ENCODE measurements around the gene DDX31. TPM values are rescaled to one million over a fixed set of nuclear protein-coding genes. Genes with fewer than 3 reads are reported as not detected.

Gene DDX31
- total RNA-seq, 1 donor from 2014 or later, result 4.4 TPM

DNA sequence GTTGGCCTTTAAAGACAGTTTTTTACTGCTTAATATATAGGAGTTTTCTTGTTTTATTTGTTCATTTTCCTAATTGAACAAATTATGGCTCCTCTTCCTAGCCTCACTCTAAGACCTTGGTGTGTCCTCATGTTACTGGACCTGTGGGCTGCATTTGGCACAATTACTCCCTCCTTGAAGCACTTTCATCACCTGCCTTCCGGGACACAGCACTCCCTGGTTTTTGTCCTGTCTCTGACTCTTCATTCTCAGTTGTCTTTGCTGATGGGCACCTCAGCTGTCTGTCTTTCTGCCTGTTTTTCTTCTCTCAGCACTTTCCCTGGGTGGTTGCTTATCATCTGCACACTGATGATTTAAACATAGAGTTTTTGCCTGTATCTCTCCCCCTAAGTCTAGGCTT is 14.1 kb upstream of the DDX31 start:
- DNase-seq, result no peak
- Histone ChIP-seq H3K9me3 (replicated peaks) (no peaks in the 10 kb centered on the region), H3K4me1 (peaks cover 15% of the 10 kb centered on the region), H3K4me3 (no peak overlapping the region), H3K27me3 (ENCODE audit: low read depth) (no peaks in the 10 kb centered on the region), H3K27ac (replicated peaks) (no peak overlapping the region), H3K36me3 (peaks cover 79% of the 10 kb centered on the region)
- intact Hi-C loops (cut with micrococcal nuclease), result no loop called here
- TF ChIP-seq, protein P1, sequence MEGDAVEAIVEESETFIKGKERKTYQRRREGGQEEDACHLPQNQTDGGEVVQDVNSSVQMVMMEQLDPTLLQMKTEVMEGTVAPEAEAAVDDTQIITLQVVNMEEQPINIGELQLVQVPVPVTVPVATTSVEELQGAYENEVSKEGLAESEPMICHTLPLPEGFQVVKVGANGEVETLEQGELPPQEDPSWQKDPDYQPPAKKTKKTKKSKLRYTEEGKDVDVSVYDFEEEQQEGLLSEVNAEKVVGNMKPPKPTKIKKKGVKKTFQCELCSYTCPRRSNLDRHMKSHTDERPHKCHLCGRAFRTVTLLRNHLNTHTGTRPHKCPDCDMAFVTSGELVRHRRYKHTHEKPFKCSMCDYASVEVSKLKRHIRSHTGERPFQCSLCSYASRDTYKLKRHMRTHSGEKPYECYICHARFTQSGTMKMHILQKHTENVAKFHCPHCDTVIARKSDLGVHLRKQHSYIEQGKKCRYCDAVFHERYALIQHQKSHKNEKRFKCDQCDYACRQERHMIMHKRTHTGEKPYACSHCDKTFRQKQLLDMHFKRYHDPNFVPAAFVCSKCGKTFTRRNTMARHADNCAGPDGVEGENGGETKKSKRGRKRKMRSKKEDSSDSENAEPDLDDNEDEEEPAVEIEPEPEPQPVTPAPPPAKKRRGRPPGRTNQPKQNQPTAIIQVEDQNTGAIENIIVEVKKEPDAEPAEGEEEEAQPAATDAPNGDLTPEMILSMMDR (IDR thresholded peaks at IDR 0.05; ENCODE audit: borderline replicate concordance), result no peak

GRCh38 chr9:132681561-132681960 is 11.8 kb upstream of the DDX31 start:
- Histone ChIP-seq H3K4me3 (no peak overlapping the region), H3K27ac (replicated peaks) (no peak overlapping the region), H3K36me3 (peaks cover 67% of the 10 kb centered on the region), H3K27me3 (ENCODE audit: low read depth) (no peaks in the 10 kb centered on the region), H3K9me3 (replicated peaks) (no peaks in the 10 kb centered on the region), H3K4me1 (peaks cover 15% of the 10 kb centered on the region)
- DNase-seq, result no peak
- intact Hi-C loops (cut with micrococcal nuclease), result no loop called here
- TF ChIP-seq, protein P1 (IDR thresholded peaks at IDR 0.05; ENCODE audit: borderline replicate concordance), result no peak

GRCh38 chr9:132679946-132680625 is 10.3 kb upstream of the DDX31 start:
- TF ChIP-seq, protein P1 (IDR thresholded peaks at IDR 0.05; ENCODE audit: borderline replicate concordance), result no peak

DNA sequence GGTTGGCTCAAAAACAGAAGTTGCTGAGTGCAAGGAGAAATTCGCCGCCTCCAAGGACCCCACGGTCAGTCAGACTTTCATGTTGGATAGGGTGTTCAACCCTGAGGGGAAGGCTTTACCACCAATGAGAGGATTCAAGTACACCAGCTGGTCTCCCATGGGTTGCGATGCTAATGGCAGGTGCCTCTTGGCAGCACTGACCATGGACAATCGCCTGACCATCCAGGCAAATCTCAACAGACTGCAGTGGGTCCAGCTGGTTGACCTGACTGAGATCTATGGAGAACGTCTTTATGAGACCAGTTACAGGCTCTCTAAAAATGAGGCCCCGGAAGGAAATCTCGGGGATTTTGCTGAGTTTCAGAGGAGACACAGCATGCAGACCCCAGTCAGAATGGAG is 8.2 kb upstream of the DDX31 start:
- intact Hi-C loops (cut with micrococcal nuclease), result no loop called here
- peaks cover 22% of the 10 kb centered on the region for H3K4me1 ChIP-seq
- TF ChIP-seq, protein P1 (IDR thresholded peaks at IDR 0.05; ENCODE audit: borderline replicate concordance), result no peak

More at GRCh38 chr9:132679946-132680625, 10.3 kb upstream of the DDX31 start:
- peaks cover 18% of the 10 kb centered on the region for H3K4me1 ChIP-seq
- no peaks in the 10 kb centered on the region for H3K27me3 ChIP-seq (ENCODE audit: low read depth)
- H3K9me3 ChIP-seq (replicated peaks), result no peaks in the 10 kb centered on the region
- no peak overlapping the region for H3K4me3 ChIP-seq
- intact Hi-C loops (cut with micrococcal nuclease), result no loop called here
- peaks cover 52% of the 10 kb centered on the region for H3K36me3 ChIP-seq
- DNase-seq, result no peak
- no peak overlapping the region for H3K27ac ChIP-seq (replicated peaks)

DNA sequence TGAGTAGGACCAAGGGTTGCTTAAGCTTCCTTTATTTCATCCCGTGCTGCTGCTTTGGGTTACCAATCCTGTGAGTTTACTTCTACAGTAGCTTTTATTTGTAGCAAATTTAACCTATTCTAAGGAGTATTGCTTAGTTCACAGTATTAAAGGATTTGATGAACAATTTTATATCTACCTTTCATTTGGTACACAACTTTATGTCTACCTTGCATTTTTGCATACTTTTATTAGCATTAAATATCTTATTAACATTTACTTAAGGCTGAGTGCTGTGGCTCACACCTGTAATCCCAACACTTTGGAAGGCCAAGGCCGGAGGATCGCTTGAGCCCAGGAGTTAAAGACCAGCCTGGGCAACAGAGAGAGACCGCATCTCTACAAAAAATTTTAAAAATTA is 4.7 kb upstream of the DDX31 start:
- DNase-seq, result no peak
- TF ChIP-seq, protein P1 (IDR thresholded peaks at IDR 0.05; ENCODE audit: borderline replicate concordance), result no peak
- intact Hi-C loops (cut with micrococcal nuclease), result no loop called here
- Histone ChIP-seq H3K36me3 (peaks cover 17% of the 10 kb centered on the region), H3K27ac (replicated peaks) (no peak overlapping the region), H3K27me3 (ENCODE audit: low read depth) (no peaks in the 10 kb centered on the region), H3K4me3 (no peak overlapping the region), H3K9me3 (replicated peaks) (no peaks in the 10 kb centered on the region), H3K4me1 (peaks cover 55% of the 10 kb centered on the region)

More for the DNA sequence above, 8.2 kb upstream of the DDX31 start:
- H3K27me3 ChIP-seq (ENCODE audit: low read depth), result no peaks in the 10 kb centered on the region
- no peak overlapping the region for H3K27ac ChIP-seq (replicated peaks)
- peaks cover 31% of the 10 kb centered on the region for H3K36me3 ChIP-seq
- DNase-seq, result no peak
- no peaks in the 10 kb centered on the region for H3K9me3 ChIP-seq (replicated peaks)
- no peak overlapping the region for H3K4me3 ChIP-seq

Measured in left ventricle myocardium inferior (tissue), 1 donor.